Heart left ventricle (tissue), 16 donors: ENCODE results near the gene SLIT1. TPM values are rescaled to one million over a fixed set of nuclear protein-coding genes. Genes with fewer than 3 reads are reported as not detected.

Source experiments
- ATAC-seq, 4 donors: fragments of 200-7000 bp; cut with Tn5 transposase; one replicate each; pipeline ENCODE4 v1.9.1; 2020 to 2022; ENCODE audit warnings: moderate library complexity in 4 of 4, mild to moderate bottlenecking in 3 of 4, moderate number of reproducible peaks in 1 of 4
- DNase-seq, 5 donors: peaks; one replicate each; pipeline ENCODE4 v3.0.0-alpha.2; 2020
- H3K27ac ChIP-seq, 12 donors: fragments of 200-600 bp; sonication (generic) in 4 of 12; one replicate each; pipeline versions ENCODE4 v1.5.0 to v1.8.0; 2016 to 2022; ENCODE audit warnings: mild to moderate bottlenecking in 2 of 12
- H3K27me3 ChIP-seq, 9 donors: fragments of 200-600 bp; sonication (generic) in 2 of 9; one replicate each; pipeline versions ENCODE4 v1.5.1 to v1.8.0; 2016 to 2022; ENCODE audit warnings: mild to moderate bottlenecking in 3 of 9
- H3K36me3 ChIP-seq, 9 donors: fragments of 200-600 bp; sonication (generic) in 2 of 9; one replicate each; pipeline versions ENCODE4 v1.5.0 to v1.8.0; 2018 to 2022; ENCODE audit warnings: mild to moderate bottlenecking in 2 of 9
- H3K4me1 ChIP-seq, 12 donors: fragments of 200-600 bp; sonication (generic) in 4 of 12; one replicate each; pipeline versions ENCODE4 v1.5.0 to v1.8.0; 2016 to 2022; ENCODE audit warnings: mild to moderate bottlenecking in 3 of 12
- H3K4me3 ChIP-seq, 12 donors: fragments of 200-600 bp; sonication (generic) in 4 of 12; one replicate each; pipeline versions ENCODE4 v1.5.0 to v1.8.0; 2017 to 2022; ENCODE audit warnings: mild to moderate bottlenecking in 9 of 12, moderate library complexity in 4 of 12
- H3K9me3 ChIP-seq, 12 donors: fragments of 200-600 bp; sonication (generic) in 4 of 12; one replicate each; pipeline versions ENCODE4 v1.5.0 to v1.8.0; 2016 to 2022; ENCODE audit warnings: mild to moderate bottlenecking in 1 of 12
- CTCF ChIP-seq, 12 donors: fragments of 200-600 bp; sonication (generic) in 4 of 12; IDR thresholded peaks; one replicate each; pipeline versions ENCODE4 v1.5.0 to v1.8.0; 2018 to 2022; ENCODE audit warnings: antibody characterized with exemption in 12 of 12, mild to moderate bottlenecking in 5 of 12
- POLR2A ChIP-seq, 2 donors: fragments of 450-650 bp; IDR thresholded peaks; one replicate each; pipeline ENCODE4 v1.6.1; 2017; ENCODE audit warnings: antibody characterized with exemption in 2 of 2, mild to moderate bottlenecking in 2 of 2, moderate library complexity in 2 of 2
- WGBS, 4 donors: extraction: QIAGEN DNeasy Blood & Tissue Kit in 2 of 4; methylation state at CpG; one replicate each; pipeline versions ENCODE4 v1.1.5 to v1.1.7; 2013 to 2018; 5-methylcytosine and 5-hydroxymethylcytosine counted together
- intact Hi-C, 10 donors: fragments of 100-400 bp; cut with DNase I; formaldehyde crosslinking; loops; one replicate each; pipeline versions ENCODE4 v1.11.1 to v1.14.2; 2022
- polyA plus RNA-seq, 2 donors: library from polyadenylated mRNA; stranded (reverse); fragments of 200-250 nt; gene quantifications; one replicate each; pipeline ENCODE4 v1.2.3, GENCODE V29; 2013
- total RNA-seq, 9 donors: library from RNA; depleted of rRNA in 2 of 9; stranded (reverse); fragments of >200 nt in 2 of 9; fragmentation: NEBNext Ultra II Directional in 3 of 9; extraction: Animal tissue kit (Norgen Biotek cat#: 25700) in 3 of 9; gene quantifications; one replicate each; pipeline versions ENCODE4 v1.1.0 to v1.2.4, GENCODE V29; 2016 to 2023
- donor health status: ischemic (EF 13 %, LVEDD 7.1; RV severe dilation, severe dysfunction).
- donor health status: healthy with polysubstance abuse.
- donor health status: DM: no; HTN: yes; CAD: no.
- donor health status: DM: no; HTN: no; CAD: no.
- donor health status: ischemic (EF 25% LVEDD 6.9; RV normal size, moderate dysfunction).
- donor health status: ischemic (EF 25% LVEDD 5.7; RV mildly dilated, moderate dysfunction).
- donor health status: healthy.
- donor health status: DM: yes; HTN: yes; CAD: no.
- donor health status: ischemic (EF 35%, LVEDD 5.7; RV mildly dilated, moderate dysfunction).
- donor health status: nonischemic (EF 11% LVEDD 7.7; RV severe dilation, severe dysfunction).
- donor health status: DM: yes; HTN: yes; CAD: no.
- donor health status: PGD.
- donor health status: ischemic (EF 29% LVEDD 5.4; RV normal size, mild dysfunction).
- donor health status: nonischemic (EF 23%, LVEDD 6.1; RV moderate dilation, normal function).

SLIT1 gene
- total and polyA plus RNA-seq, 11 donors: 0.04 to 0.61 (median 0.12) TPM

GRCh38 chr10:97195706-97196222 is 10.0 kb upstream of the SLIT1 start:
- DNase-seq: no peak
- peaks cover 0 to 13% (median 5%) of the 10 kb centered on the region in 12 donors for H3K4me1 ChIP-seq
- intact Hi-C loops: no loop called here
- no peak for ATAC-seq
- no peaks in the 10 kb centered on the region for H3K9me3 ChIP-seq
- H3K27ac ChIP-seq: no peak overlapping the region
- WGBS, 4 donors: 31 to 87% (median 36%) methylated on average over 3 to 11 of the region's 11 CpGs
- peaks cover 0 to 32% (median 18%) of the 10 kb centered on the region in 9 donors for H3K27me3 ChIP-seq
- H3K36me3 ChIP-seq: no peaks in the 10 kb centered on the region
- TF ChIP-seq POLR2A (IDR thresholded peaks at IDR 0.05) (no peak), CTCF (IDR thresholded peaks at IDR 0.05) (no peak)
- peak overlapping the region; percentile 27 to 60 (median 49) for H3K4me3 ChIP-seq

- DNase-seq (no peak), ATAC-seq (no peak)
- intact Hi-C loops: no loop called here
- no peaks in the 10 kb centered on the region for H3K9me3 ChIP-seq
- 91 to 98% (median 95%) methylated on average over 5 of the region's 5 CpGs for WGBS, 4 donors
- H3K36me3 ChIP-seq: no peaks in the 10 kb centered on the region
- no peak overlapping the region for H3K4me3 ChIP-seq
- TF ChIP-seq POLR2A (IDR thresholded peaks at IDR 0.05) (no peak), CTCF (IDR thresholded peaks at IDR 0.05) (no peak)
- H3K4me1 ChIP-seq: peaks cover 0 to 13% (median 5%) of the 10 kb centered on the region in 12 donors
- peaks cover 0 to 31% (median 18%) of the 10 kb centered on the region in 9 donors for H3K27me3 ChIP-seq
- H3K27ac ChIP-seq: no peak overlapping the region
These were observed 7.2 kb upstream of the SLIT1 start for GRCh38 chr10:97192952-97193435.

DNA sequence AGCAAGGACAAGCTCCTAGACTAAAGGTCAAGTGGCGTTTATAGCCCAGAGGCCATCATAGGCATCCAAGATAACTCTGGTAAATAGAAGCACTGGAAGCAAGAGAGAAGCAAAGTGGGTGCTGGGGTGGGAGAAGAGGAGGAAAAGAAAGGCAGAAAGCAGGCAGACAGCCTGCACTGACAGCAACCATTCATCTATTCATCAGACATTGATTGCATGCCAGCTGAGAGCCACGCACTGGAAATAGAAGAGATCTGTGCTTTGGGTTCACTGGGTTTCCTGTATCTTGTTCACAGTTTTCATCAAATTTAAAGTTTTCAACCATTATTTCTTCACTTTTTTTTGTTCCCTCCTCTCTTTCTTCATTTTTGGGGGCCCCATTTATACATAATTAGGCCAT is 4.7 kb upstream of the SLIT1 start:
- peaks cover 5 to 49% (median 19%) of the 10 kb centered on the region in 9 donors for H3K27me3 ChIP-seq
- no peaks in the 10 kb centered on the region for H3K9me3 ChIP-seq
- no peak overlapping the region for H3K4me3 ChIP-seq
- WGBS, 4 donors: 83 to 87% (median 85%) methylated on average over 2 of the region's 2 CpGs
- no peak for TF ChIP-seq POLR2A (IDR thresholded peaks at IDR 0.05)
- TF ChIP-seq CTCF (IDR thresholded peaks at IDR 0.05): no peak
- peaks cover 0 to 9% (median 2%) of the 10 kb centered on the region in 12 donors for H3K4me1 ChIP-seq
- no peaks in the 10 kb centered on the region for H3K36me3 ChIP-seq
- intact Hi-C loops: no loop called here
- ATAC-seq (no peak), DNase-seq (no peak)
- H3K27ac ChIP-seq: no peak overlapping the region

DNA sequence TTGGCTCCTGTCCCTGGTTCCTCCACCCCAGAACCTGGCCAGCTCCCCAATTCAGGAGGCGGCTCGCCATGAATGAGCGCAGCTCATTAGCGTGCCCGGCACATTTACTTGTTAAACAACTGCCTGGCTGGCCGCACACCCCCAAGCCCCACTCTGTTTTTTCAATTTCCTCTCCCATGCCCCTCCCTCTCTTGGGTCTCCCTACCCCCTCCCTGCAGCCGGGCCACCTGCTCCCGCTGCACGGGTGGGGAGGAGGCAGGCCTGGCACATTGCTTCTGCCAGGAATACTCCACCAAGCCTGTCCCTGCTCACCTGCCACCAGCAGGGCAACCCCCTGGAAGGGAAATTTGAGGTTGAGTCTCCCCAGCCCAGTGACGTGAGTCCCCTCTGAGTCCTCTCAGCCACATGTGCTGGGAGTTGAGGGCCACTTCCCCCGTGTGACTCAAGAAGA is 2.5 kb upstream of the SLIT1 start:
- TF ChIP-seq CTCF (IDR thresholded peaks at IDR 0.05): no peak
- TF ChIP-seq POLR2A (IDR thresholded peaks at IDR 0.05): no peak
- DNase-seq: no peak
- Histone ChIP-seq H3K27ac (no peak overlapping the region), H3K9me3 (no peaks in the 10 kb centered on the region), H3K27me3 (peaks cover 14 to 53% (median 27%) of the 10 kb centered on the region in 9 donors), H3K4me1 (peaks cover 0 to 13% (median 5%) of the 10 kb centered on the region in 12 donors), H3K36me3 (no peaks in the 10 kb centered on the region), H3K4me3 (no peak overlapping the region)
- intact Hi-C loops: no loop called here
- ATAC-seq: no peak
- WGBS, 4 donors: 66 to 77% (median 69%) methylated on average over 10 to 11 of the region's 11 CpGs
